Skin of body (tissue), 2 donors: Measurements from ENCODE around the gene MSL1. TPM values are rescaled to one million over a fixed set of nuclear protein-coding genes. Genes with fewer than 3 reads are reported as not detected.

Experiments used
- DNase-seq: peaks from one replicate; lab custom pipeline; 2025; lab: John Stamatoyannopoulos, UW
- total RNA-seq: library from RNA; depleted of rRNA; stranded (reverse); fragments of >200 nt; gene quantifications from one replicate; pipeline ENCODE4 v1.2.3, GENCODE V29; 2014

MSL1 gene
- total RNA-seq, 1 donor from 2014 or later, result 71.9 TPM

GRCh38 chr17:40090237-40091119, 31.3 kb upstream of the MSL1 start:
- no peak for DNase-seq

- DNase-seq, result no peak
Observed at GRCh38 chr17:40091691-40092397, 29.9 kb upstream of the MSL1 start.

- DNase-seq, result no peak
Observed at GRCh38 chr17:40092581-40092980, 29.2 kb upstream of the MSL1 start.

GRCh38 chr17:40093005-40093579, 28.7 kb upstream of the MSL1 start:
- no peak for DNase-seq

- DNase-seq, result no peak
Observed at GRCh38 chr17:40093580-40094201, 28.1 kb upstream of the MSL1 start.

- DNase-seq, result no peak
Observed at GRCh38 chr17:40094874-40095273, 26.9 kb upstream of the MSL1 start.

GRCh38 chr17:40095351-40095943, 26.3 kb upstream of the MSL1 start:
- DNase-seq, result no peak

- no peak for DNase-seq
Observed at GRCh38 chr17:40095944-40096791, 25.6 kb upstream of the MSL1 start.

GRCh38 chr17:40097087-40097486, 24.7 kb upstream of the MSL1 start:
- DNase-seq, result no peak

- no peak for DNase-seq
Observed at GRCh38 chr17:40097931-40098845, 23.6 kb upstream of the MSL1 start.

GRCh38 chr17:40098846-40099618, 22.7 kb upstream of the MSL1 start:
- peak; percentile 88 for DNase-seq

- no peak for DNase-seq
Observed at GRCh38 chr17:40099619-40100418, 22.0 kb upstream of the MSL1 start.

- no peak for DNase-seq
Observed at GRCh38 chr17:40100419-40100668, 21.4 kb upstream of the MSL1 start, which contains the start of gene NR1D1. NR1D1 (minus strand) TSS chr17:40100589; CDS start chr17:40100094, 495 bp downstream.

GRCh38 chr17:40100669-40101366, 21.0 kb upstream of the MSL1 start:
- peak; percentile 87 for DNase-seq

GRCh38 chr17:40101367-40102210, 20.2 kb upstream of the MSL1 start:
- DNase-seq, result no peak

- no peak for DNase-seq
Observed at GRCh38 chr17:40103071-40103661, 18.6 kb upstream of the MSL1 start.
